ENCODE results near the gene POLR2L. TPM values are rescaled to one million over a fixed set of nuclear protein-coding genes. Genes with fewer than 3 reads are reported as not detected.
A peak's percentile ranks its signal among the peaks of the same experiment; 100 is the strongest.

Gene POLR2L
- total and polyA plus RNA-seq, 2 of the 13 experiments (the other 11 are each of a cell fraction or from before 2014, with no cell fraction given) = 104 to 114 TPM

GRCh38 chr11:829847-830294 lies 12.5 kb downstream of the POLR2L start:
- FAIRE-seq (no peak), ATAC-seq (no peak), DNase-seq (ENCODE audit: low spot score) (no peak)
- H3K9ac ChIP-seq (ENCODE audit: insufficient read depth, low read depth, low read length) = no peak overlapping the region
- BruUV-seq (replicated peaks) = no TSS peak
- no peak overlapping the region for H3K27ac ChIP-seq (ENCODE audit: extremely low read length, insufficient read depth, low read length)
- H3K36me3 ChIP-seq (replicated peaks in 1 of 2; ENCODE audit: control insufficient read depth in 1 of 2, insufficient read depth in 2 of 2, low read length in 2 of 2) = peaks cover 0 to 4% of the 10 kb centered on the region in 2 experiments; a peak in 1 of 5 replicates
- peak overlapping the region; percentile 78 for H3K4me2 ChIP-seq (ENCODE audit: low read depth, low read length)
- H3K27me3 ChIP-seq (ENCODE audit: control insufficient read depth in 1 of 2, insufficient read depth in 2 of 2, low read length in 2 of 2) = no peaks in the 10 kb centered on the region
- H2AFZ ChIP-seq (ENCODE audit: low read length) = no peak overlapping the region
- ChIA-PET CTCF (ENCODE audit: low intra/inter-chr PET ratio, low total read pairs) (no interaction called here), POLR2A (interaction anchor here (2.4 to 16.1 kb wide), 3 partner anchors 11 to 21 kb away, joined by 18 to 264 read pairs (median 141); partner anchors contain the start of genes PNPLA2, POLR2L, RPLP2 and TSPAN4)
- no peaks in the 10 kb centered on the region for H3K9me3 ChIP-seq (ENCODE audit: low read length)
- H3K79me2 ChIP-seq (ENCODE audit: insufficient read depth, low read length) = peaks cover 11% of the 10 kb centered on the region
- peaks cover 83% of the 10 kb centered on the region for H3K4me1 ChIP-seq (ENCODE audit: insufficient read depth, low read length)
- intact Hi-C loops (cut with micrococcal nuclease; ENCODE audit: unreplicated experiment) = no loop called here
- in situ Hi-C loops (cut with HindIII; ENCODE audit: extremely low pct_ligation_motif_present, low pct_unique_long_range_greater_than_20kb) = no loop called here
- WGBS (ENCODE audit: low lambda C conversion rate) = 65% methylated on average over 18 of the region's 39 CpGs
- peak overlapping the region in 2 of 3 experiments; percentile 23 to 75; a peak in 3 of 6 replicates for H3K4me3 ChIP-seq (replicated peaks in 1 of 3; ENCODE audit: insufficient read depth in 1 of 3, low read depth in 2 of 3, low read length in 3 of 3)
- H4K20me1 ChIP-seq (ENCODE audit: insufficient read depth, low read length) = peaks cover 6% of the 10 kb centered on the region; the same call in 1 of the 2 replicates
- TF ChIP-seq MYPOP (CRISPR knock-in tag; IDR thresholded peaks at IDR 0.05) = no peak
- TF ChIP-seq PHF21A (CRISPR knock-in tag; IDR thresholded peaks at IDR 0.05) = 0 out of 2 replicates have a peak, but pooled peaks have one; percentile 4
- no peak for TF ChIP-seq SRF (IDR thresholded peaks at IDR 0.05; ENCODE audit: low read depth, low read length)
- TF ChIP-seq ZBTB38 (CRISPR knock-in tag; IDR thresholded peaks at IDR 0.05) = peak; percentile 82; the same call in 1 of the 2 replicates
- TF ChIP-seq HNRNPL (IDR thresholded peaks at IDR 0.05; ENCODE audit: low read depth, low read length) = peak; percentile 7; the same call in 1 of the 2 replicates
- TF ChIP-seq ZNF589 (CRISPR knock-in tag; conservative IDR thresholded peaks at IDR 0.05) = no peak
- no peak for TF ChIP-seq ZNF557 (CRISPR knock-in tag; IDR thresholded peaks at IDR 0.05)
- TF ChIP-seq SP4 (CRISPR knock-in tag; IDR thresholded peaks at IDR 0.05) = no peak
- TF ChIP-seq ZBTB33 (CRISPR knock-in tag; IDR thresholded peaks at IDR 0.05) = peak; percentile 90
- peak; percentile 49; the same call in 1 of the 2 replicates for TF ChIP-seq MEIS1 (CRISPR knock-in tag; IDR thresholded peaks at IDR 0.05; ENCODE audit: borderline replicate concordance)
- peak; percentile 25; the same call in 1 of the 2 replicates for TF ChIP-seq ZNF333 (CRISPR knock-in tag; IDR thresholded peaks at IDR 0.05; ENCODE audit: borderline replicate concordance)
- no peak for TF ChIP-seq GMEB1 (CRISPR knock-in tag; IDR thresholded peaks at IDR 0.05; ENCODE audit: borderline replicate concordance)
- TF ChIP-seq ZNF777 (CRISPR knock-in tag; IDR thresholded peaks at IDR 0.05) = no peak
- no peak for TF ChIP-seq ZNF781 (CRISPR knock-in tag; IDR thresholded peaks at IDR 0.05; ENCODE audit: borderline replicate concordance, not compliant biosample characterization)
- TF ChIP-seq ESRRA (CRISPR knock-in tag; IDR thresholded peaks at IDR 0.05; ENCODE audit: low read depth) = 0 out of 2 replicates have a peak, but pooled peaks have one; percentile 23
- 0 out of 2 replicates have a peak, but pooled peaks have one; percentile 34 for TF ChIP-seq ZNF710 (CRISPR knock-in tag; IDR thresholded peaks at IDR 0.05; ENCODE audit: borderline replicate concordance)
- TF ChIP-seq MED8 (CRISPR knock-in tag; IDR thresholded peaks at IDR 0.05; ENCODE audit: insufficient replicate concordance) = peak; percentile 34
